Nephron (organoid): Measurements from ENCODE around the gene SLAMF9.
A peak's percentile ranks its signal among the peaks of the same experiment; 100 is the strongest.

Source experiments
- H3K27ac Mint-ChIP-seq, 3 experiments: 2 replicates each; pipeline ENCODE4 v1.8.0; 2020; ENCODE audit warnings: mixed read lengths in 3 of 3, mild to moderate bottlenecking in 2 of 3, moderate library complexity in 1 of 3
- H3K27me3 Mint-ChIP-seq: 2 replicates; pipeline ENCODE4 v1.8.0; 2021; ENCODE audit warnings: low read depth, mild to moderate bottlenecking, moderate library complexity, mixed read lengths
- H3K36me3 Mint-ChIP-seq: 2 replicates; pipeline ENCODE4 v1.8.0; 2020; ENCODE audit warnings: low read depth, mixed read lengths
- H3K4me1 Mint-ChIP-seq: 2 replicates; pipeline ENCODE4 v1.8.0; 2020; ENCODE audit warnings: mixed read lengths
- H3K4me3 Mint-ChIP-seq, 3 experiments: 2 replicates each; pipeline ENCODE4 v1.8.0; 2020; ENCODE audit warnings: mild to moderate bottlenecking in 3 of 3, mixed read lengths in 3 of 3, moderate library complexity in 2 of 3
- H3K9me3 Mint-ChIP-seq: 2 replicates; pipeline ENCODE4 v1.8.0; 2020; ENCODE audit warnings: mixed read lengths
- CTCF ChIP-seq, 3 experiments: fragments of 200-600 bp; sonication (generic); IDR thresholded peaks; one replicate each; pipeline ENCODE4 v1.5.0; 2021; ENCODE audit warnings: antibody characterized with exemption in 3 of 3; ENCODE audit not compliant: unreplicated experiment in 3 of 3

The SLAMF9 gene

GRCh38 chr1:159949123-159949522, 4.9 kb downstream of the SLAMF9 start:
- Mint-ChIP-seq H3K4me3 (peak overlapping the region in 2 of 3 experiments; percentile 6 to 36), H3K9me3 (no peaks in the 10 kb centered on the region), H3K27ac (peak overlapping the region in 2 of 3 experiments; percentile 30 to 56), H3K4me1 (peaks cover 19% of the 10 kb centered on the region), H3K36me3 (no peaks in the 10 kb centered on the region), H3K27me3 (peaks cover 13% of the 10 kb centered on the region)
- no peak for TF ChIP-seq CTCF (IDR thresholded peaks at IDR 0.05; ENCODE audit: unreplicated experiment in 3 of 3)

GRCh38 chr1:159947942-159948341, 6.1 kb downstream of the SLAMF9 start:
- TF ChIP-seq CTCF (IDR thresholded peaks at IDR 0.05; ENCODE audit: unreplicated experiment in 3 of 3), result no peak
- peak overlapping the region in 2 of 3 experiments; percentile 45 to 53 for H3K4me3 Mint-ChIP-seq

GRCh38 chr1:159946242-159947187, 7.5 kb downstream of the SLAMF9 start:
- peak overlapping the region; percentile 81 to 92 (median 89) for H3K4me3 Mint-ChIP-seq
- H3K27ac Mint-ChIP-seq, result peak overlapping the region in 2 of 3 experiments; percentile 54 to 57
- H3K9me3 Mint-ChIP-seq, result no peaks in the 10 kb centered on the region
- H3K27me3 Mint-ChIP-seq, result peaks cover 6% of the 10 kb centered on the region
- no peaks in the 10 kb centered on the region for H3K36me3 Mint-ChIP-seq
- H3K4me1 Mint-ChIP-seq, result peaks cover 25% of the 10 kb centered on the region
- no peak for TF ChIP-seq CTCF (IDR thresholded peaks at IDR 0.05; ENCODE audit: unreplicated experiment in 3 of 3)

More at GRCh38 chr1:159947942-159948341, 6.1 kb downstream of the SLAMF9 start:
- H3K27ac Mint-ChIP-seq, result no peak overlapping the region
- H3K9me3 Mint-ChIP-seq, result no peaks in the 10 kb centered on the region
- no peaks in the 10 kb centered on the region for H3K36me3 Mint-ChIP-seq
- peaks cover 19% of the 10 kb centered on the region for H3K4me1 Mint-ChIP-seq
- peaks cover 7% of the 10 kb centered on the region for H3K27me3 Mint-ChIP-seq

- H3K9me3 Mint-ChIP-seq, result no peaks in the 10 kb centered on the region
- peak; percentile 46 to 72 (median 53) for TF ChIP-seq CTCF (IDR thresholded peaks at IDR 0.05; ENCODE audit: unreplicated experiment in 3 of 3)
- peak within 1 kb of the TSS; percentile 89 to 92 (median 90) for H3K4me3 Mint-ChIP-seq
- H3K36me3 Mint-ChIP-seq, result no peaks in the 10 kb centered on the region
- H3K27me3 Mint-ChIP-seq, result peaks cover 6% of the 10 kb centered on the region
- H3K27ac Mint-ChIP-seq, result peak within 1 kb of the TSS; percentile 47 to 57 (median 54)
- H3K4me1 Mint-ChIP-seq, result peaks cover 30% of the 10 kb centered on the region
Observed at GRCh38 chr1:159945483-159946241, 8.4 kb downstream of the SLAMF9 start, which contains the start of gene IGSF9. Gene IGSF9 (minus strand): TSS chr1:159945613. CDS start chr1:159943454, 2,159 bp downstream.

GRCh38 chr1:159944623-159945455, 9.2 kb downstream of the SLAMF9 start:
- Mint-ChIP-seq H3K9me3 (no peaks in the 10 kb centered on the region), H3K4me1 (peaks cover 36% of the 10 kb centered on the region), H3K27ac (peak overlapping the region; percentile 27 to 47 (median 34)), H3K4me3 (peak overlapping the region; percentile 89 to 92 (median 90)), H3K27me3 (peaks cover 6% of the 10 kb centered on the region), H3K36me3 (no peaks in the 10 kb centered on the region)
- TF ChIP-seq CTCF (IDR thresholded peaks at IDR 0.05; ENCODE audit: unreplicated experiment in 3 of 3), result no peak
